ENCODE data around the gene NXNL2. TPM values are rescaled to one million over a fixed set of nuclear protein-coding genes. Genes with fewer than 3 reads are reported as not detected.
A peak's percentile ranks its signal among the peaks of the same experiment; 100 is the strongest.

Gene NXNL2
- total RNA-seq, 2 donors from 2014 or later = not detected

DNA sequence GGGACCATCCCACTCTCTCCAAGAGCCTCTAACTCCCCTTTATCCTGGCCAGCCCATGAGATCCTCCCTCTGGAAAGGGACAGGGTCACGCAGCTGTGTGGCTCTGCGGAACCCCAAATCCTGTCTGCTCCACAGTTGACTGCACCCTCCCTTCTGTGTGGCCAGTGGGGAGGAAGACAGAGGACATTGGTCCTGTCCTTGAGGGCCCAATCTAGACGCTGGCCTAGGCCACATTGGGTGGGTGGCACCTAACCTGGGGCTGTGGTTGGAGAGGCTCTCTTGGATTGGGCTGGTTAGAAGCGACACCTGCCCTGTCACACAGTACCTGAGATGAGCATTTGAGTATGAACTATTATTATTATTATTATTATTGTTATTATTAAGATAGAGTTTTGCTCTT lies 12.6 kb upstream of the NXNL2 start:
- H3K9me3 Mint-ChIP-seq = no peaks in the 10 kb centered on the region
- H3K27me3 Mint-ChIP-seq = peaks cover 11% of the 10 kb centered on the region in 2 donors
- H3K4me1 Mint-ChIP-seq (ENCODE audit: low read depth in 2 of 2) = no peaks in the 10 kb centered on the region
- H3K27ac Mint-ChIP-seq = no peak overlapping the region
- no peaks in the 10 kb centered on the region for H3K36me3 Mint-ChIP-seq
- DNase-seq (ENCODE audit: low spot score) (no peak), ATAC-seq (no peak)
- no peak overlapping the region for H3K4me3 Mint-ChIP-seq

GRCh38 chr9:88523056-88523455 lies 11.9 kb upstream of the NXNL2 start:
- Mint-ChIP-seq H3K9me3 (no peaks in the 10 kb centered on the region), H3K36me3 (no peaks in the 10 kb centered on the region), H3K4me1 (ENCODE audit: low read depth in 2 of 2) (no peaks in the 10 kb centered on the region), H3K4me3 (no peak overlapping the region), H3K27me3 (peaks cover 9 to 11% of the 10 kb centered on the region in 2 donors), H3K27ac (no peak overlapping the region)
- ATAC-seq (no peak), DNase-seq (ENCODE audit: low spot score) (no peak)

- Mint-ChIP-seq H3K36me3 (no peaks in the 10 kb centered on the region), H3K27ac (no peak overlapping the region), H3K27me3 (peaks cover 9 to 16% of the 10 kb centered on the region in 2 donors), H3K9me3 (no peaks in the 10 kb centered on the region), H3K4me3 (no peak overlapping the region), H3K4me1 (ENCODE audit: low read depth in 2 of 2) (no peaks in the 10 kb centered on the region)
- no peak for DNase-seq (ENCODE audit: low spot score)
- ATAC-seq = peak in 1 of 2 donors; percentile 19
Observed at GRCh38 chr9:88524911-88525310, 10.1 kb upstream of the NXNL2 start.

GRCh38 chr9:88527618-88528017 lies 7.4 kb upstream of the NXNL2 start:
- ATAC-seq (no peak), DNase-seq (ENCODE audit: low spot score) (no peak)
- Mint-ChIP-seq H3K4me1 (ENCODE audit: low read depth in 2 of 2) (no peaks in the 10 kb centered on the region), H3K27me3 (peaks cover 15 to 16% of the 10 kb centered on the region in 2 donors), H3K4me3 (no peak overlapping the region), H3K9me3 (no peaks in the 10 kb centered on the region), H3K27ac (no peak overlapping the region), H3K36me3 (no peaks in the 10 kb centered on the region)

DNA sequence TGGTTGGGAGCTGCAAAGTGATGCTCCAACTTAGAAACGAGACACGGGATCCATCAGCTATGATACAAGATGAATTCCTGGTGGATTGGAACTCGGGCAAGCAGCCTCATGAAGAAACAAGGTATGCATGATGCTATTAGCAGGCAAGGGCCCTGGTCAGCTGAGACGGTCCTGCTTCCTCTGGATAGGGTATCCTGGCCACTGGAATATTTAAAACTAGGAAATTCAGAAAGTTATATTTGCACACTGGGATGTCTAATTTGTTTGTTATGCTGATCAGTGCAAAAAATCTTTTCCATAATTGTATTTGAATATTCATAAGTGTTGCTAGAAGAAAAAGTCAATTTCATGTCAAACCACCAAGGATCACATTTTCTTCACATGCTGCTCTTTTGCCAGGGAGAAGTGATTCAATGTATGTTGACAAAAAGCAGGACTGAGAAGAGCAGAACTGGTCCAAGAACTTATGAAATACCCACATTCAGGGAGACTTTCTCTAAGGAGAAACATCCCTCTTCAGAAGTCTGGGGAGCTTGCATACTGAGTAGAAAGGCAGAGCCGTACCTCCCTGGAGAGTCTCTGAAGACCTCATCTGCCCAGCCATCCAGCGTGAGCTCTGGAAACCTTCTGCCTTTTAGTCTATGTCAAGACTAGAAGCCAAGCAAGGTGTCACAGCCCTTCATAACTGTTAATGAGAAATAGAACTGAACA lies 6.7 kb upstream of the NXNL2 start:
- H3K27me3 Mint-ChIP-seq = peaks cover 21 to 22% of the 10 kb centered on the region in 2 donors
- no peak for ATAC-seq
- H3K4me1 Mint-ChIP-seq (ENCODE audit: low read depth in 2 of 2) = peaks cover 0 to 3% of the 10 kb centered on the region in 2 donors
- DNase-seq (ENCODE audit: low spot score) = no peak
- no peak overlapping the region for H3K4me3 Mint-ChIP-seq
- H3K9me3 Mint-ChIP-seq = no peaks in the 10 kb centered on the region
- H3K27ac Mint-ChIP-seq = no peak overlapping the region
- H3K36me3 Mint-ChIP-seq = no peaks in the 10 kb centered on the region

- H3K27me3 Mint-ChIP-seq = peaks cover 27 to 29% of the 10 kb centered on the region in 2 donors
- H3K36me3 Mint-ChIP-seq = no peaks in the 10 kb centered on the region
- no peak overlapping the region for H3K27ac Mint-ChIP-seq
- ATAC-seq (no peak), DNase-seq (ENCODE audit: low spot score) (no peak)
- H3K4me1 Mint-ChIP-seq (ENCODE audit: low read depth in 2 of 2) = peaks cover 0 to 9% of the 10 kb centered on the region in 2 donors
- H3K4me3 Mint-ChIP-seq = no peak overlapping the region
- H3K9me3 Mint-ChIP-seq = no peaks in the 10 kb centered on the region
Observed at GRCh38 chr9:88529496-88529895, 5.5 kb upstream of the NXNL2 start.

- Mint-ChIP-seq H3K4me3 (no peak overlapping the region), H3K27ac (no peak overlapping the region), H3K36me3 (no peaks in the 10 kb centered on the region)
Observed at GRCh38 chr9:88530051-88530450, 4.9 kb upstream of the NXNL2 start.

GRCh38 chr9:88531920-88532698 lies 2.9 kb upstream of the NXNL2 start:
- Mint-ChIP-seq H3K27ac (no peak overlapping the region), H3K36me3 (no peaks in the 10 kb centered on the region), H3K4me3 (no peak overlapping the region), H3K27me3 (peaks cover 21 to 38% of the 10 kb centered on the region in 2 donors), H3K9me3 (no peaks in the 10 kb centered on the region), H3K4me1 (ENCODE audit: low read depth in 2 of 2) (peaks cover 0 to 9% of the 10 kb centered on the region in 2 donors)
- no peak for ATAC-seq
- no peak for DNase-seq (ENCODE audit: low spot score)

More at GRCh38 chr9:88530051-88530450, 4.9 kb upstream of the NXNL2 start:
- Mint-ChIP-seq H3K4me1 (ENCODE audit: low read depth in 2 of 2) (peaks cover 0 to 9% of the 10 kb centered on the region in 2 donors), H3K9me3 (no peaks in the 10 kb centered on the region), H3K27me3 (peaks cover 27 to 29% of the 10 kb centered on the region in 2 donors)
- ATAC-seq = no peak
- DNase-seq (ENCODE audit: low spot score) = no peak

GRCh38 chr9:88533951-88534455 lies 975 bp upstream of the NXNL2 start:
- H3K36me3 Mint-ChIP-seq = no peaks in the 10 kb centered on the region
- H3K27me3 Mint-ChIP-seq = peaks cover 27 to 41% of the 10 kb centered on the region in 2 donors
- no peaks in the 10 kb centered on the region for H3K9me3 Mint-ChIP-seq
- H3K27ac Mint-ChIP-seq = no peak overlapping the region
- no peak for ATAC-seq
- DNase-seq (ENCODE audit: low spot score) = no peak
- H3K4me1 Mint-ChIP-seq (ENCODE audit: low read depth in 2 of 2) = peaks cover 0 to 13% of the 10 kb centered on the region in 2 donors
- peak overlapping the region; percentile 62 for H3K4me3 Mint-ChIP-seq

- ATAC-seq (peak; percentile 4), DNase-seq (ENCODE audit: low spot score) (no peak)
- peak overlapping the region; percentile 30 for H3K4me3 Mint-ChIP-seq
- no peaks in the 10 kb centered on the region for H3K9me3 Mint-ChIP-seq
- peaks cover 27 to 41% of the 10 kb centered on the region in 2 donors for H3K27me3 Mint-ChIP-seq
- H3K4me1 Mint-ChIP-seq (ENCODE audit: low read depth in 2 of 2) = peaks cover 0 to 13% of the 10 kb centered on the region in 2 donors
- no peak overlapping the region for H3K27ac Mint-ChIP-seq
- no peaks in the 10 kb centered on the region for H3K36me3 Mint-ChIP-seq
Observed at GRCh38 chr9:88535226-88536022, 446 bp downstream of the NXNL2 start.

- Mint-ChIP-seq H3K9me3 (no peaks in the 10 kb centered on the region), H3K36me3 (no peaks in the 10 kb centered on the region), H3K27me3 (peaks cover 27 to 41% of the 10 kb centered on the region in 2 donors), H3K4me1 (ENCODE audit: low read depth in 2 of 2) (peaks cover 0 to 13% of the 10 kb centered on the region in 2 donors), H3K4me3 (peak overlapping the region; percentile 4), H3K27ac (no peak overlapping the region)
- ATAC-seq (no peak), DNase-seq (ENCODE audit: low spot score) (no peak)
Observed at GRCh38 chr9:88536023-88536324, 996 bp downstream of the NXNL2 start.

- H3K27ac Mint-ChIP-seq = no peak overlapping the region
- H3K9me3 Mint-ChIP-seq = no peaks in the 10 kb centered on the region
- ATAC-seq = no peak
- peaks cover 30 to 43% of the 10 kb centered on the region in 2 donors for H3K27me3 Mint-ChIP-seq
- H3K4me3 Mint-ChIP-seq = no peak overlapping the region
- no peaks in the 10 kb centered on the region for H3K36me3 Mint-ChIP-seq
- DNase-seq (ENCODE audit: low spot score) = no peak
- peaks cover 0 to 13% of the 10 kb centered on the region in 2 donors for H3K4me1 Mint-ChIP-seq (ENCODE audit: low read depth in 2 of 2)
Observed at GRCh38 chr9:88536951-88537760, 2.2 kb downstream of the NXNL2 start.

DNA sequence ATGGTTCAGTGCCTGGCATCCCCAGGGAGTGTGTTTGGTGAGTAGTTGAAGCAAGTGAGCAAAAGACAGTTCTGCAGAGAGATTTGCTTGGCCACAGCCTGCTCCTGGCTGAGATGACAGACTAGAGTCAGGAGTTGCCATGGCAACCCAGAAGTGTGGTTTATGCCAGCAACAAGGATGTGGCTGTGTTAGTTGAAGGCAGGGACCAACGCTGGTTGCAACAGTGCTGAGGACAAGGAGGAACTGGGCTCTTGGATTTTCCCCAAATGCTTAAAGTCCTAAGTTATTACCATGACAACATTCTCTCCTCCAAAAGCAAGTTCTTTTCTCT lies 2.7 kb downstream of the NXNL2 start:
- ATAC-seq (peak; percentile 56 to 61), DNase-seq (ENCODE audit: low spot score) (no peak)
- Mint-ChIP-seq H3K27me3 (peaks cover 30 to 37% of the 10 kb centered on the region in 2 donors), H3K4me1 (ENCODE audit: low read depth in 2 of 2) (peaks cover 0 to 12% of the 10 kb centered on the region in 2 donors), H3K36me3 (no peaks in the 10 kb centered on the region), H3K4me3 (no peak overlapping the region), H3K9me3 (no peaks in the 10 kb centered on the region), H3K27ac (no peak overlapping the region)

Measured in natural killer cell treated with Interleukin-12 subunit alpha and Interleukin-12 subunit beta and Interleukin-15 and Interleukin-18, amount 100 ng/mL, for 72 hours (primary cell).